NCI-H2029 (cell line): ENCODE results near the gene LHCGR.

Experiments used
- DNase-seq: peaks from one replicate; lab custom pipeline; 2025; lab: John Stamatoyannopoulos, UW

Gene LHCGR

DNA sequence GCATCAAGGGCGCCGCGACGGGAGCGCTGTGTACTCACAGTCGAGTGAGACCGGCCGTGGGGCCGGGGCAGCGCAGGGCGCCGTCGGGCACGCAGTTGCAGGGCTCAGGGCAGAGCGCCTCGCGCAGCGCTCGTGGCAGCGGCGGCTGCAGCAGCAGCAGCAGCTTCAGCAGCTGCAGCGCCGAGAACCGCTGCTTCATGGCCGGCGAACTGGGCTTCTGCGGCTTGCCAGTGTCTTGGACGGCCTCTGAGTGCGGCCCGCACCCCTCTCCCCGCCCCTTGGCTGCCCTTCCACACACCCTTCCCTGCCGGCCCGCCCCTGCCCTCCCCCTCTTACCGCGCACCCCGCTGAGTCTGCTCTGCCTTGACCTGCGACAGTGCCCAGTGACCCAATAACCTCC, at the start of gene LHCGR:
TSS of gene LHCGR (minus strand) at position 252 of the 400 bp plus-strand sequence. CDS start at position 199, 53 bp downstream.
- DNase-seq, result no peak

DNA sequence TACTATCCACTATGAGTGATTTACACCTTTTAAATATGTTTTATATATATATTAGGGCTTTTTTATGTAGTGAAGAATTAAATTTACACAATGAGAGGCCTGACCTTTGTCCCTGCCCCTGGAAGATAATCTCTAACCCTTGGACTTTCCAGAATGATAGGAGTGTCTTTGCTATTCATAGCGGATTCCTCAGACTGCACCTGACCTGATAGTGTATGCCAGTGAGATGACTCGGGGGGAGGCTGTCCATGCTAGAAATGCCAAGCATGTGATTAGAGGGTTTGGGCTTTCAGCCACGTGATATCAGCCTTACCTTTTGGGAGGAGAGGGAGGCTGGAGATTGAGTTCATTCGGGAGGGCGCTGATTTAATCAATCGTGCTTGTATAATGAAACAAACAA, 44.1 kb upstream of the LHCGR start:
- DNase-seq, result no peak

DNA sequence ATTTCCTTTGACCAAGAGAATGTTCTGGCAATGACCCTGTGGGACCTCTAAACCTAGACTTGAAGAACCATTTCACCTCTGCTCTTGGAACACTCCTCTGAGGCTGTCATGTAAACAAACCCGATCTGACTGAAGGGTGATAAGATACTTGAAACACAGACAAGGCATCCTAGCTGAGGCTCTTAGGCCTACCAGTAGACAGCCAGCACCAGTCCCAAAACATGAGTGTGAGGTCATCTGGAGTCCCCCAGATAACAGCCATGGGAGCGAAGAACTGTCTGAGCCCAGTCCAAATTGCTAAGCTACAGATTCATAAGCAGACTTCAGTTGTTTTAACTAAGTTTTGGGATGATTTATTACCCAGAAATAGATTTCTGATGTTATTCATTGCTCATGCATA, 39.5 kb upstream of the LHCGR start:
- DNase-seq, result no peak

DNA sequence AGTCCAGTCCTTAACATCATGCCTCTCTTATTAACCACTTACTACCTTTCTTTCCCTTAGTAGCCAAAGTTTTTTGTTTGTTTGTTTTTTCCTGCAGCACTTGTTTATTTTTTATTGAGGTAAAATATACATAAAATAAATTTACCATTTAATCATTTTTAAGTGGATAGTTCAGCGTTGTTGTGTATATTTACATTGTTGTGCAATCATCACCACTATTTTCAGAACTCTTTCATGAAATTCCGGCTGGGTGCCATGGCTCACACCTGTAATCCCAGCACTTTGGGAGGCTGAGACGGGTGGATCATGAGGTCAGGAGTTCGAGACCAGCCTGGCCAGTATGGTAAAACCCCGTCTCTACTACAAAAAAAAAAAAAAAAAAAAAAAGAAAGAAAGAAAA, 38.1 kb upstream of the LHCGR start:
- no peak for DNase-seq

DNA sequence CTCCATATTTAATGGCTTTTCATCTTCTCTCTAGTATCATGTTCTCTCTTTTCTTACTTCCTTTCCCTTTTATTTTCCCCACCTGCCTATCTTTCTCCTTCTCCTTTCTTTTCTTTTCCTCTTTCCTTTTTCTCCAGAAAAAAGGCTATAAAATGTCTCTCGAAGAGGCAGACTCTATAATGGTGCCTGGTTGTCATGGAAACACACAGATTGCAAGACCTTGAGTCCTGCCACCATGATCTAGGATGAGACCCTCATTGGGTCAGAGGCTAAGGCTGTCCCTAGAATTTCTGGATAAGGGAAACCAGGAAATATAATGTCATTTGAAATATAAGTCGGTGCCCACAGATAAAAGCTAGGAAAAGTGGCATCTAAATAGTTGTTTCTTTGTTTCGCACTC, 36.5 kb upstream of the LHCGR start:
- DNase-seq, result no peak

DNA sequence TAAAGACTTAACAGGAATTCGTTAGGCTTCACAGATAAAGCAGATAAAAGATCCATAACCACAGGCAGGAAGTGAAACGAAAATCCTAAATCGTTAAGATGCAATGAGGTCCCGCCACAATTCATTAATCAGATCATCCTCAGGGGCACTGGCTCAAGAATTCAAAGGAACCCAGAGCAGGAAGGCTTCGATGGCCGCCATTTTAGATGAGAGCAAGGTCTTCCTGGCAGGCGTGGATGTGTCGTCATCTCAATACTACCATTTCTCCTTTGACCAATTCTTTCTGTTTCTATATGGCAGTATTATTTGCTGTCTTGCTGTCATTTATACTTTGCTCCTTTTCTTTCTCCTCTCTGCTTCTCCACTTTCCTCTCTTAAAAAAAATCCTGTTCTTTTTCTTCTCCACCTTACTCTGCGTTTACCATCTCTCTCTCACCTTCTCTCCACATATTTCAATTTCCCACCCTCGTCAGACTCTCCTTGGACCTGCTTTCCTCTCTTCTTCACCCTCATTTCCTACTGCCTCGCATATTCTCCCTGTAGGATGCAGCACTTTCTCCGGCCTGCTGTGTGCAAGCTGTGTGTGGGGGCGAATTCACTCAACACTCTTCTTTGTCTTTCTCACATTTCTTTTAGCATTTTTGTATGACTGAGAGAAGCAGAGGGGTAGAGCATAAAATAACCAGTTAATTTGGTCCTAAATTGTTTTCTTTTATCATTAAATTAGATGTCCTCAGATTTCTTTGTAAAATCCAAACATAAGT, 35.1 kb upstream of the LHCGR start:
- DNase-seq, result no peak

DNA sequence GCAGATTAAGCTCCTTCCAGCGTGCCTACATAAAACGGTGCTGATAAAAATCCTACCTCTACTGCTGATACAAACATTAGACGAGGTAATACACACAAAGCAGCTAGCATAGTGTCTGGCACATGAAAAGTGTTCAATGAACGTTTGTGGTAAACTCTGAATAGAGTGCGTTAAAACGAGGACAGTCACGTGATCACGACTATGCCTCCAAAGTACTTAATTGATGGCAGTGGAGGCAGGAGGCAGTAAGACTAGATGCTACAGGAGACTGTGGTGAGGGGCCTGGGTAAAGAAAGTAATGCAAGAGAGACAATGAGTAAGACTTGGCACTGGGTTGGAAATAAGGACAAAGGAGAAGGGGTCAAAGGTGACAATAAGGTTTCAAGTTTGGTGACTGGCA, 32.1 kb upstream of the LHCGR start:
- DNase-seq, result no peak

DNA sequence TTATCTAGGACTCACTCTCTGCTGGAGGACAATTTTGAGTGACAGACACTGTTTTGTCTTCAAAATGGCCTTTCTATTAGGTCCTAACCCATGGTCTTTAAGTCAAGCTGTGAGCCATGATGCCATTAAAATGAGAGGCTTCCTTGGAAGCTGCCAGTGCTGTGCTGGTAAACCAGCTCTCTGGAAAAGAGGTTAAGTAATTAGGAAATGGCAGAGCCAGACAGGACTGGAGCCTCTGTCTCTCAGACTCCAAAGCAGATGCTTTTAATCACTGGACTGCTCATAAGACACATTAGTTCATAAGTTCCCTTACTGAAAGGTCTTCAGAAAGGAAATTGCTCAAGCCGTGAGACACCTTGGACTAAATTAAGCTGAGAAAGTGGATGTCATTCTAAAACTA, 25.8 kb upstream of the LHCGR start:
- DNase-seq, result no peak

DNA sequence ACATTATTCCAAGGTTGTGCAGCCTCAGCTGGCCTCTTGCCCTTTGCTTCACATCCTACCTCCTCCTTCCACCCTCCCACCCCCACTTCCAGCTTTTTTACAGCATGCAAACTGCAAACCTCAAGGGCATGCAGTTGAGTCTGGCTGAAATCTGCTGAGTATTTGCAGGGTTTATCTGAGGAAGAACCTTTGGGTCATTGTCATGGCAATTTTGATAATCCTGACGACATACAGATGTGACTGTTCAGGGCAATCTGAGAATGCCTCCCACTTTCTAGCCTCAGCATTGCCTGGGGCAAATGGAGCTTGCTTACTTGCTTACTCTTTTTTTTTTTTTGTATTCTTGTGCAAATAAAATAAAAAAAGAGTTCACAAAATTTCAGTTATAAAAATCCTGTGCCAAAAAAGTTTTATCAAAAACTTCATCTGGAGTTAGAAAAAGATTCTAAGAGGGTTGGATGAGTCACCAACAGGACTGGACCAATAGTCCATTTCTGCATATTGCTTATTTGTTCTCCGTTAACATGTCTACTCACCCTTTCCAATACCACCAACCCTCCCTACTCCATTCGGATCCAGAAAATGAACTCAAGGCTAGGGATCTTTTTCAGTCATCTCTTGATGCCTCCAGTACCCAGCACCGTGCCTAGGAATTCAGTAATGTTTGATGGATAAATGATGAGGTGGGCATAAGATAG, 23.6 kb upstream of the LHCGR start:
- DNase-seq, result no peak

DNA sequence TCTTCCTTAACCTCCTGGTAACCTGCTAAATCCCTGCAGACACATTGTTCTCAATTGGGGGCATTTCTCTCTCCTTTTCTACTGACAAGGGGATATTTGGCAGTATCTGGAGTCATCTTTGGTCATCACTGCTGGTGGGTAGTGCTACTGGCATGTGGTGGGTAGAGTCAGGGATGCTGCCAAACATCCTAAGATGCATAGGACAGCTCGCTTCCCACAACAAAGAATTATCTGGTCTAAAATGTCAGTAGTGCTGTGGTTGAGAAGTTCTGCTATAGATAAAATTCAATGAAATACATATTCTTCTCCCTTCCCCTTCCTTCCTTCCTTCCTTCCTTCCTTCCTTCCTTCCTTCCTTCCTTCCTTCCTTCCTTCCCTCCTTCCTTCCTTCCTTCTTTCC, 18.7 kb upstream of the LHCGR start:
- no peak for DNase-seq

DNA sequence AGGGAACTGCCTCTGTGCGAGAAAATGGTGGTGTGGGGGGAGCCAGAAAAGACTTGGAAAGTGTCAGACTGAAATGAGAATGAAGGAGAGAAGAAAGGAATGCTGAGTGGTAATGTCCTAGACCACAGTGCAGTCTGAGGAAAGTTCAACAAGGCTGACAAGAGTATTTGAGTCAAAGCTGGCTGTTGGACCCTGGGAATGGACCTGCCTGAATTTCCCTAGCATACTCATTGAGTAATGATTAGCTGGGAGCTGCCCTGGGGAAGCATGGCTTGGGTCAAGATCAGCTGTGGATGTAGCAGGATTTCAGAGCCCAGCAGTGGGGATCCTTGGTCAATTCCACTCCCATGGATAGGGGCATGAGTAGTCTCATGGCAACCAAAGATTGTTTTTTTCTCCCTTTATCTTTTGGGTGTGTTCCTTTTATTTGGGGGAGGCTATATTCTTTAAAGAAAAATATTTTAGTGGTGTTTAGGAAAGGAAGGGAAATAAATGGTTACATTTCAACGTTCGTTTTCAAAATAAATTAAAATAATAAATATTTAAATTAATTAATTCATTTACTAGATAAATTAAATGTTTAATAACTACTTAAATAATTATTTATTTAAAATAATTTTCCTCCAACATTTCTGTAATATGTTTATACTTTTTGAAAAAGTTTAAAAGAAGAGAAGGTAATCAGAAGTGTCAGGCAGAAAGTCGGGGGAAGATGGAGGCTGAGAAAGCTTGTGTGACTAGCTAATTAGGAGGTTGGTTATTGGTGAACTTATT, 15.9 kb upstream of the LHCGR start:
- DNase-seq, result no peak

DNA sequence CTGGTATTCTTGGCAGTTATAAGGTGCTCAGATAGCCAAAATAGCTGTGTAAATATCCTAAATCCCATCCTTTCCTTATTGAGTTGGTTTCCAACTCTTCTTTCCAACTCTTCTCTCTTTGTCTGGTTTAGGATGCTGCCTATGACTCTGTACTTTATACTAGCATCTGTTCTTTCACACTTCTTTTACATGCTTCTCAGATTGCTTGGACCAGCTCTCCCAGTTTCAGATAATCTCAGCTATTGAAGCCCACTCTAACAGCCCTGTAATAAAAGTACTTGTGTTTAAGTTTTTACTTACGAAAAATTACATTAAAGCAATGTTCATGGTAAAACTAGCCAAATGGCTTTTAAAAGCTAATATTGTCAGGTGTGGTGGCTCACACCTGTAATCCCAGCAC, 14.7 kb upstream of the LHCGR start:
- no peak for DNase-seq

DNA sequence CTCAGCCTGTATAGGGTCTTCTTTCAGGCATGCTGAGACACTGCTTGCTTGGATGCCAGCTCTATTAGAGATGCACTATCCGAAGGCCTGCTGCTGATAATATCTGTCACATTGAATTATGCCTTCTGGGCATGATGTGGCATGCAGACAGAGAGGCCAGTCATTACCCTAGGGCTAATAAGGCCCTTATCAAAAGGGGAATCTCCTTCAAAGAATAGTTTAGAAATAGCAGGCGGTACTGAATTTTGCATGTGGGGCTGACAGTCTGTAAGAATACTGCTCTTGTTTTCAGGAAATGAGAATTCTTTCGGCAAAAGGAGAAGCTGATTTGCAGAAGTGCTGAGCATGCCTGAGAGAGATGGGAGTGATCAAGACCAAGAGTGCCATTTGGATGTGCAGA, 13.1 kb upstream of the LHCGR start:
- DNase-seq, result no peak

DNA sequence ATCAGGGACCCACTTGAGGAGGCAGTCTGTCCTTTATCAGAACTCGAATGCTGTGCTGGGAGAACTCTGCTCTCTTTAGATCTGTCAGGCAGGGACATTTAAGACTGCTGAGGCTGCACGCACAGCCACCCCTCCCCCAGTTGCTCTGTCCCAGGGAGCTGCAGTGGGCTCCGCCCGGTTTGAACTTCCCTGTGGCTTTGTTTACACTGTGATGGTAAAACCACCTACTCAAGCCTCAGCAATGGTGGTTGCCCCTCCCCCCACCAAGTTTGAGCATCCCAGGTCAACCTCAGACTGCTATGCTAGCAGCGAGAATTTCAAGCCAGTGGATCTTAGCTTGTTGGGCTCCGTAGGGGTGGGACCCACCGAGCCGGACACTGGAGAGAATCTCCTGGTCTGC, 11.8 kb upstream of the LHCGR start:
- no peak for DNase-seq

DNA sequence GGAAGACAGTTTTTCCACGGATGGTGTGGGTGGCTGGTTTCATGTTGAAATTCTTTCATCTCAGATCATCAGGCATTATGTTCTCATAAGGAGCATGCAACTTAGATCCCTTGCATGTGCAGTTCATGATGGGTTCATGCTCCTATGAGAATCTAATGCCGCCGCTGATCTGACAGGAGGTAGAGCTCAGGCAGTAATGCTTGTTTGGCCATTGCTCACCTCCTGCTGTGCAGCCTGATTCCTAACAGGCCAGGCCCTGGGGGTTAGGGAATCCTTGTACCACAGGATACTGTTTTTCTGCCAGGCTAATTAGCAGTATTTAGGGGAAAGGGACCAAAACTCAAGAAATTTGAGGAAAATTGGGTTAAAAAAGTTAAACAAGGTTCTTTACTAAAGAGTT, 5.3 kb upstream of the LHCGR start:
- no peak for DNase-seq

DNA sequence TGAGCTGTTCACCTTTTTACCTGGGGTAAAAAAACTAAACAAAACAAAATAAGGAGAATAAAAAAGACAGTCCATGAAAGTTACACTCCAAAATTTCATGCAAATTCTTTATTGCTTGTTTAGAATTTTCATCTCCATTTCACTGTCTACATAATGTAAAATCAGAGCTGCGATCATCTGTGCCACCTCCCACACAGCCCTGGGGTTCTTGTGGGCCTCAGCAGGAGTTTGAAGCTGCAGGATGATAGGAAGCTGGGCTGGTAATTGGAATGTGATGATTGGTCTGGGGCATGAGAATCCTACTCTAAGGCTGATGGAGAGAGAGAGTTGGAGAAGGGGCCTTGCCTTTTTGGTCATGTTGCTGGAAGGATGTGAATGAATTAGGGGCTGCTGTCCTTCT, 4.2 kb upstream of the LHCGR start:
- no peak for DNase-seq

DNA sequence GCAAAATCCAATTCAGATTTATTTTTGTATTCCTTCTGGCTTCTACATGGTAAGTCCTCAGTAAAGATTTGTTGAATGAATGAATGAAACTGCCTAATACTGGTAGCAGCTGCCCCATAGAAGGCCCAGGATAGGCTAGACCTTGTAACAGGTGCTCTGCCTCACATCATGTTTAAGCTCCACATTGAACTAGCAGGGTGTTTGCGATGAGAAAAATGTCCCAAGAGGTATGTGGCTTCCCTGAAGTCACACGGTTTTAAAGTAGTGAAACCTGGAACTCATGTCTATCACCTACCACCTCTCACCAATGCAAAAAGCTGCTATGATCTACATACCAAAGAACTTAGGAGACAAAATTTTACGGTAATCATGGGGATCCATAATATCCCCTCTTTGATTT, 765 bp upstream of the LHCGR start:
- DNase-seq, result no peak

DNA sequence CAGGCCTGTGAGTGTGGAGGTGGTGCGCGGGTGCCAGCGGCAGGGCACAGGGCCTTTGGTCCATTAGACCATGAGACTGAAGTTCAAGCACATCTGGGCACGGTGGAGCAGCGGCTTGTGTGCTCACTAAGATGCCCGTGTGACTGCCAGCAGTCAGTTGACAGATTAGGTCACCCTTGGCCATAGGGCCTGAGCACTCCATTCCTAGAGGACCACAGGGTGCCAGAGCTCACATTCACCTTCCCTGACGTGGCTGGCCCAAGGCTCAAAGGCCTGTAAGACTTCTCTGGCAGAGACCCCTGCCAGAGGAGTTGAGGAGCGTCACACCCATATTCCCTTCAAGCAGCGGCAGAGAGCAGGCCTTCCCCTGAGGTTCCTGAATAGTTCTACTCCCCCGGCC, 650 bp downstream of the LHCGR start:
- no peak for DNase-seq

DNA sequence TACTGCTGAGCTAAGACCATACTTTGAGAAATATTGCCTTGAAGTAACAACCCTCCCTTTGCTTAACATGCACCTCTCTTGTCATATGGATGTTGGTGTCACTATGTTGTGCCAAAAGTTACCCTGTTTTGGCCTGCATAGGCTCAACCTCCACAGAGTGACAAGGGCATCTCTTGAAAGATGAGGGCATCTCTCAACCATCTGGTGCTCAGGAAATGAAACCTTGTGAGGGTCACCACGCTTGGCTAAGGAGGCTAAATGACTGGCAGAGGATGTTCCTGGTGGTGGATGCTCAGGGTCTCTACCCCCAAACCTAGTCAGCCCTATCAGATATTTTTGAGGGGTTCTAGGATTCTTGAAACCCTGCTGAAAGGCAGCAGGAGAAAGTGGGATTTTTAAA, 2.3 kb downstream of the LHCGR start:
- DNase-seq, result no peak

DNA sequence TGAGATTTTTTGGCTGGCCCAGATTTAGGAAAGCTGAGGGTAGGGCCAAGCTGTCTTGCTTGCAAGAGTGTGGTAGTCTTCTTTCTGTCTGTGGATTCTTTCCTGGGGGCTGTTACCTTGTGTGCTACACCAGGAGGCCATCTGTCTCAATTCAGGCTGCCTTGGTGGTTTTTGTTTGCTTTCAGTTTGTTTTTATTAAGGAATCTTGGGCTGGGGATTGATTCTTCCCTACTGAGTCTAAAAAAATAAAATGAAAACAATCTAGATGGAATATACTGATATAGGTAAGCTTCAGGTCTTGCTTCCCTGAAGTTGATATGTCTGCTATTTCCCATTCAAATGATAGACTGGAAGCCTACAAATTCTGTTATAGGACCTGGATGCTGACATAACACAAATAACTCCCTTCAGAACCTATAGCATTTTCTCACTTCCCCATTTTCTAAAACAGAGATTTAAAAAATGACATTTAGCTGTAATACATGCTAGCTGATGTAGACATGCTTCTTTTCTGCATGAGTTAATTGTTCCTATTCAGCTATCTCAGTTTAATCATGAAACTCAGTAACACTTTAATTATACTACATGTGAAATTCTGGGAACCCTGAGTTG, 5.3 kb downstream of the LHCGR start:
- no peak for DNase-seq

DNA sequence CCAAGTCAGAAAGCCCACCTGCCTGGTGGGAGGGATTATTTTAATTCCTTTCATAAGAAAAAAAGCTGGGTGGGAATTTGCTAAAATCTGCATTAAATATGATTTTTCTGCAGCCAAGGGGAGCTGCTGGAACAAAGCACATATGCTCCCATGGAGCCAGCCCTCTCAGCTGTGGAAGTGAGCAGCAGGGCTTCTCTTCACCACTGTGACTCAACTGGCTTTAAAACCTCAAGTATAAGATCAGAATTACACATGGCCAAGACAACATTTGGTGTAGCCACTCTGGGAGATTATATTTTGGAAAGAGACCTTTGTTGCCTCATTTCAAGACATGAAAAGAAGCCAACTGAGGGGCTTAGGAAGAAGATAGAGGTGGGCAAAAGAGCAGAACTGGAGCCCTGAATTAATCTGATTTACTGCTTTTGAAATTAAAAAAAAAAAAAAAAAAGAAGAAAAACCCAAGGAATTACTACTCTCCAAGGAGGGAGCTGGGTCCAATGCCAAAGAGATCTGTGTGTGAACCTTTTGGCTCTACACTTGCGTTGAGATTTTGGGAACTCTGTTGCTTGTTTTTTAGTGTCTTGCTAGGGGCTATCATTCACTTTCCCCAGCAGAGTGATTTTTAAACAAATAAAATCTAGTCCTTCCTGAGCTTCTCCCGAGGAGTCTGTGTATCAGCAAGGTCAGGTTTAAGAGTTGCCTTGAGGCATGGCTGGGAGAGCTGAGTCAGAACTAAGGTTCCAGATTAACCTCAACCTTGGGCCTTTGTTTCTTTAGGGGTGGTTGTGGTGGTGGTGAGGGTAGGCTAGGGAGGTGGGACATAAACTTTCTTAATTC, 6.0 kb downstream of the LHCGR start:
- no peak for DNase-seq

DNA sequence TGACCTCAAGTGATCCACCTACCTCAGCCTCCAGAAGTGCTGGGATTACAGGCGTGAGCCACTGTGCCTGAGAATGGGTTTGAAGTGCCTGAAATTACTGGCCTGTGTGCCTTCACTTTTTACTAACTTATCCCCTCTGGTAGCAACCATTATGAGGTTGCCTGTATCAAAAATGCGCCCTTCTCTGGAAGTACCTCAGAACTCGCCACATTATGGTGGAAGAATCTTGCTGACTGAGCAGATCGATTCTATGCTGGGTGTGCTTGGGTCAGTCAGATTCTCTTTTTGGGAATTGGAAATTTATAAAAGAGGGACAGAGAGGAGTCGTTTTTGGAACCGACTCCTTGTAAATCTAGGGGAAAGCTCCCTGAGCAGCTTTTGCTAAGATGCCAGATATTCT, 8.2 kb downstream of the LHCGR start:
- DNase-seq, result no peak
